Lung (tissue), 12 donors: Measurements from ENCODE around the gene EXD2. TPM values are rescaled to one million over a fixed set of nuclear protein-coding genes. Genes with fewer than 3 reads are reported as not detected.

Experiments
- ATAC-seq: fragments of 200-7000 bp; cut with Tn5 transposase; one replicate; pipeline ENCODE4 v1.9.1; 2020; ENCODE audit warnings: moderate number of reproducible peaks; ENCODE audit not compliant: insufficient read depth, low FRiP score
- DNase-seq, 3 donors: peaks; one replicate each; pipeline ENCODE4 v3.0.0-alpha.2; 2013 to 2017
- H3K27ac ChIP-seq, 2 donors: one replicate each; pipeline ENCODE4 v1.5.1; 2013; ENCODE audit warnings: mild to moderate bottlenecking in 2 of 2, moderate library complexity in 2 of 2, control low read depth in 1 of 2, inconsistent platforms in 1 of 2, low read depth in 1 of 2, low read length in 1 of 2
- H3K27me3 ChIP-seq, 3 donors: one replicate each; pipeline ENCODE4 v1.5.1; 2013; ENCODE audit warnings: low read length in 2 of 3; ENCODE audit not compliant: control insufficient read depth in 3 of 3, insufficient read depth in 3 of 3
- H3K36me3 ChIP-seq, 4 donors: one replicate each; pipeline ENCODE4 v1.5.1; 2013; ENCODE audit warnings: low read length in 4 of 4, mild to moderate bottlenecking in 1 of 4, moderate library complexity in 1 of 4; ENCODE audit not compliant: control insufficient read depth in 4 of 4, insufficient read depth in 4 of 4
- H3K4me1 ChIP-seq, 5 donors: one replicate each; pipeline ENCODE4 v1.5.1; 2013; ENCODE audit warnings: low read length in 5 of 5, mild to moderate bottlenecking in 2 of 5, moderate library complexity in 1 of 5; ENCODE audit not compliant: control insufficient read depth in 5 of 5, insufficient read depth in 5 of 5
- H3K4me3 ChIP-seq: one replicate; pipeline ENCODE4 v1.5.1; 2013; ENCODE audit warnings: mild to moderate bottlenecking, control low read depth, moderate library complexity
- H3K9ac ChIP-seq, 2 donors: one replicate each; pipeline ENCODE4 v1.5.1; 2013; ENCODE audit warnings: low read length in 2 of 2, control low read depth in 1 of 2; ENCODE audit not compliant: insufficient read depth in 1 of 2
- H3K9me3 ChIP-seq, 4 donors: one replicate each; pipeline ENCODE4 v1.5.1; 2013; ENCODE audit warnings: low read length in 3 of 4, mild to moderate bottlenecking in 1 of 4, moderate library complexity in 1 of 4; ENCODE audit not compliant: control insufficient read depth in 4 of 4, insufficient read depth in 3 of 4
- CTCF ChIP-seq: IDR thresholded peaks from 2 replicates; pipeline ENCODE4 v1.5.1; 2012; ENCODE audit warnings: mild to moderate bottlenecking; ENCODE audit errors: control extremely low read depth, extremely low read depth
- WGBS, 2 donors: extraction: QIAGEN DNeasy Blood & Tissue Kit; methylation state at CpG; one replicate each; pipeline ENCODE4 v1.1.7; 2013; 5-methylcytosine and 5-hydroxymethylcytosine counted together
- polyA plus RNA-seq, 2 donors: library from polyadenylated mRNA; stranded (reverse); fragments of 200-250 nt; gene quantifications; one replicate each; pipeline ENCODE4 v1.2.1, GENCODE V29; 2013
- total RNA-seq, 2 donors: library from RNA; depleted of rRNA in 1 of 2; stranded (reverse); fragments of >200 nt in 1 of 2; gene quantifications; one replicate each; pipeline ENCODE4 v1.2.1, GENCODE V29; 2014 to 2021
- donor health status: control.
- donor health status: control.
- donor health status: Bipolar disorder and iron deficiency.
- donor health status: healthy.
- donor health status: DM: yes; HTN: yes; CAD: no.

Gene EXD2
- total and polyA plus RNA-seq, 4 donors = 9.0 to 25.7 (median 14.8) TPM

GRCh38 chr14:69199786-69200185 lies 8.5 kb downstream of the EXD2 start:
- Histone ChIP-seq H3K27me3 (no peaks in the 10 kb centered on the region), H3K9me3 (no peaks in the 10 kb centered on the region), H3K36me3 (peaks cover 0 to 2% (median 0%) of the 10 kb centered on the region in 4 donors), H3K9ac (no peak overlapping the region), H3K4me3 (no peak overlapping the region), H3K27ac (no peak overlapping the region), H3K4me1 (peaks cover 0 to 3% (median 0%) of the 10 kb centered on the region in 5 donors)
- DNase-seq (no peak), ATAC-seq (no peak)
- no peak for TF ChIP-seq CTCF
- WGBS, 2 donors = 93 to 94% methylated on average over 10 of the region's 10 CpGs

- Histone ChIP-seq H3K9me3 (no peaks in the 10 kb centered on the region), H3K27ac (no peak overlapping the region), H3K4me3 (no peak overlapping the region), H3K36me3 (peaks cover 0 to 2% (median under 1%) of the 10 kb centered on the region in 4 donors), H3K4me1 (peaks cover 0 to 3% (median 0%) of the 10 kb centered on the region in 5 donors), H3K9ac (no peak overlapping the region), H3K27me3 (no peaks in the 10 kb centered on the region)
- DNase-seq (no peak), ATAC-seq (no peak)
- TF ChIP-seq CTCF = no peak
Measured at GRCh38 chr14:69204753-69205152, 13.5 kb downstream of the EXD2 start.

DNA sequence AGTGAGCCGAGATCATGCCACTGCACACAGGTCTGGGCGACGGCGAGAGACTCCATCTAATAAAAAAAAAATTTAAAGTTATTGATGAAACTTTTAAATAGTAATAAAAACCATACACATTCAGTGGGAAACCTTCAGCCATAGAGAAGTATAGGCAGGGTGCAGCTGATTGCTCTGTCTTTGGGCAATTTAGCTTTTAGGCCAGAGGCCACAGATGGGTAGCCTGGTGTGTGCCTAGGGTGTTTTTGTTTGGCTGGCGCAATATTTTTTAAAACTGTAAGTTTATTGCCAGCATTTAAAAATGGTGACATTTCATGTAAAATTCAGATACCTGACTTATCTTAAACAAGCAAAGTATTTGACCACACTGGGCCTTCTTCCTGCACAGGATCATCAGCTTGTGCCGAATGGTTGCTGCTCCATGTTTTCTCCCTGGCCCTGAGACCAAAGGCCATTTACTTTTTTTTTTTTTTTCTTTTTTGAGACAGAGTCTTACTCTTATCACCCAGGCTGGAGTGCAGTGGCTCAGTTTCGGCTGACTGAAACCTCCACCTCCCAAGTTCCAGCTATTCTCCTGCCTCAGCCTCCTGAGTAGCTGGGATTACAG lies 16.2 kb downstream of the EXD2 start:
- no peak overlapping the region for H3K9ac ChIP-seq
- H3K9me3 ChIP-seq = no peaks in the 10 kb centered on the region
- H3K4me3 ChIP-seq = no peak overlapping the region
- WGBS, 2 donors = 91 to 99% methylated on average over 7 of the region's 7 CpGs
- no peaks in the 10 kb centered on the region for H3K27me3 ChIP-seq
- DNase-seq (no peak), ATAC-seq (no peak)
- peaks cover 0 to 2% (median 0%) of the 10 kb centered on the region in 5 donors for H3K4me1 ChIP-seq
- peaks cover 1 to 10% (median 5%) of the 10 kb centered on the region in 4 donors for H3K36me3 ChIP-seq
- no peak for TF ChIP-seq CTCF
- H3K27ac ChIP-seq = no peak overlapping the region

GRCh38 chr14:69208666-69209065 lies 17.4 kb downstream of the EXD2 start:
- ATAC-seq = no peak
- H3K9me3 ChIP-seq = no peaks in the 10 kb centered on the region
- peaks cover 2 to 14% (median 8%) of the 10 kb centered on the region in 4 donors for H3K36me3 ChIP-seq
- WGBS, 2 donors = 80 to 87% methylated on average over 5 of the region's 5 CpGs
- DNase-seq = no peak
- TF ChIP-seq CTCF = no peak
- no peak overlapping the region for H3K27ac ChIP-seq
- H3K9ac ChIP-seq = no peak overlapping the region
- no peaks in the 10 kb centered on the region for H3K4me1 ChIP-seq
- no peaks in the 10 kb centered on the region for H3K27me3 ChIP-seq
- H3K4me3 ChIP-seq = no peak overlapping the region
